Left lobe of liver (tissue), 2 donors: ENCODE measurements around the gene VWC2L. TPM values are rescaled to one million over a fixed set of nuclear protein-coding genes. Genes with fewer than 3 reads are reported as not detected.
A peak's percentile ranks its signal among the peaks of the same experiment; 100 is the strongest.

ENCODE experiments used
- ATAC-seq: fragments of 200-7000 bp; cut with Tn5 transposase; one replicate; pipeline ENCODE4 v1.9.1; 2020; ENCODE audit warnings: mild to moderate bottlenecking, moderate library complexity
- DNase-seq: peaks from one replicate; pipeline ENCODE4 v3.0.0-alpha.2; 2020; ENCODE audit warnings: low spot score
- total RNA-seq: library from RNA; stranded (reverse); gene quantifications from one replicate; pipeline ENCODE4 v1.2.1, GENCODE V29; 2021
- donor health status: DM: no; HTN: no; CAD: no; lungs with moderate emphysema.
- donor health status: DM: no; HTN: yes; CAD: no.

VWC2L gene
- not detected for total RNA-seq

- ATAC-seq: peak; percentile 98
- peak; percentile 74 for DNase-seq
Observed at GRCh38 chr2:214410918-214411554, at the start of gene VWC2L. Gene VWC2L (plus strand): TSS chr2:214411054. CDS start chr2:214414194, 3,140 bp downstream.

- DNase-seq (no peak), ATAC-seq (no peak)
Observed at GRCh38 chr2:214361116-214361515, 49.7 kb upstream of the VWC2L start.

- no peak for DNase-seq
- no peak for ATAC-seq
Observed at GRCh38 chr2:214365549-214365948, 45.3 kb upstream of the VWC2L start.

GRCh38 chr2:214367171-214367570, 43.7 kb upstream of the VWC2L start:
- no peak for DNase-seq
- no peak for ATAC-seq

- DNase-seq: no peak
- no peak for ATAC-seq
Observed at GRCh38 chr2:214376618-214377285, 34.1 kb upstream of the VWC2L start.

GRCh38 chr2:214377286-214377624, 33.6 kb upstream of the VWC2L start:
- no peak for ATAC-seq

GRCh38 chr2:214378455-214379103, 32.3 kb upstream of the VWC2L start:
- DNase-seq (peak; percentile 67), ATAC-seq (peak; percentile 84)

More at GRCh38 chr2:214377286-214377624, 33.6 kb upstream of the VWC2L start:
- no peak for DNase-seq

- no peak for DNase-seq
- ATAC-seq: no peak
Observed at GRCh38 chr2:214379227-214379626, 31.6 kb upstream of the VWC2L start.

- ATAC-seq: no peak
- DNase-seq: no peak
Observed at GRCh38 chr2:214380681-214381080, 30.2 kb upstream of the VWC2L start.

- DNase-seq (no peak), ATAC-seq (no peak)
Observed at GRCh38 chr2:214382229-214382628, 28.6 kb upstream of the VWC2L start.

- no peak for ATAC-seq
Observed at GRCh38 chr2:214386720-214387119, 24.1 kb upstream of the VWC2L start.

GRCh38 chr2:214389334-214389733, 21.5 kb upstream of the VWC2L start:
- no peak for DNase-seq

More at GRCh38 chr2:214386720-214387119, 24.1 kb upstream of the VWC2L start:
- DNase-seq: no peak

GRCh38 chr2:214393796-214394195, 17.1 kb upstream of the VWC2L start:
- DNase-seq (no peak), ATAC-seq (no peak)

More at GRCh38 chr2:214389334-214389733, 21.5 kb upstream of the VWC2L start:
- ATAC-seq: no peak

- no peak for DNase-seq
- ATAC-seq: peak; percentile 70
Observed at GRCh38 chr2:214395040-214395439, 15.8 kb upstream of the VWC2L start.

GRCh38 chr2:214401580-214401979, 9.3 kb upstream of the VWC2L start:
- no peak for ATAC-seq
- no peak for DNase-seq

GRCh38 chr2:214410128-214410775, 602 bp upstream of the VWC2L start:
- ATAC-seq (no peak), DNase-seq (no peak)

- ATAC-seq: no peak
- DNase-seq: no peak
Observed at GRCh38 chr2:214412679-214413078, 1.8 kb downstream of the VWC2L start.

- no peak for DNase-seq
- no peak for ATAC-seq
Observed at GRCh38 chr2:214436470-214436869, 25.6 kb downstream of the VWC2L start.

GRCh38 chr2:214450118-214450894, 39.5 kb downstream of the VWC2L start:
- ATAC-seq: no peak
- DNase-seq: no peak

- no peak for DNase-seq
- no peak for ATAC-seq
Observed at GRCh38 chr2:214451516-214452275, 40.8 kb downstream of the VWC2L start.
